Measurements from ENCODE around the gene POC5. TPM values are rescaled to one million over a fixed set of nuclear protein-coding genes. Genes with fewer than 3 reads are reported as not detected.
A peak's percentile ranks its signal among the peaks of the same experiment; 100 is the strongest.
"Not testable (repeated sequence)": the region's sequence is repeated elsewhere in the genome, so short reads cannot be mapped to it uniquely, and the experiment has no call there.

Gene POC5
- total RNA-seq, 4 donors from 2014 or later, result 11.4 to 39.9 (median 15.0) TPM

DNA sequence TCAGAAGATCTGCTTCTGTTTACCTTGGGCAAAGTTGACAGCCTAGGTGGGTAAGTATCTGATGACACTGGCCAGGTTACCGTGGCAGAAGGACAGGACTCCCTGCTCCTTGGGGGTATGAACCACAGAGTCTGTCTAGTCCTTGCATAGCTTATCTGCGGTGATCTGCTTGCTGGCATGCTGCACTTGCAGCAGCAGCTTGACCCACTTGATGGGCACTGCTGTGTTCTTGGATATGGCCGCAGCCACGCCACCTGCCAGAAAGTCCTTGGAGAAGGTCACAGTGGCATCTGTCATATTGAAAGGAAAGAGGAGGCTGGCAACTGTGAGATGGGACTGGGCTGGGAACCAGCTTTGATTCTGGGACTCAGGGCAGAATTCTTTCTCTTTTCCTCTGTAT lies 35.9 kb upstream of the POC5 start:
- Histone ChIP-seq H3K27me3 (no peaks in the 10 kb centered on the region), H3K4me1 (no peaks in the 10 kb centered on the region), H3K9me3 (no peaks in the 10 kb centered on the region), H3K27ac (no peak overlapping the region), H3K4me3 (no peak overlapping the region), H3K36me3 (no peaks in the 10 kb centered on the region)
- no peak for DNase-seq (ENCODE audit: low spot score in 2 of 2)
- WGBS, 2 donors, result 92 to 94% methylated on average over 3 to 4 of the region's 4 CpGs
- no peak for TF ChIP-seq POLR2A (IDR thresholded peaks at IDR 0.05)
- TF ChIP-seq, protein P1, sequence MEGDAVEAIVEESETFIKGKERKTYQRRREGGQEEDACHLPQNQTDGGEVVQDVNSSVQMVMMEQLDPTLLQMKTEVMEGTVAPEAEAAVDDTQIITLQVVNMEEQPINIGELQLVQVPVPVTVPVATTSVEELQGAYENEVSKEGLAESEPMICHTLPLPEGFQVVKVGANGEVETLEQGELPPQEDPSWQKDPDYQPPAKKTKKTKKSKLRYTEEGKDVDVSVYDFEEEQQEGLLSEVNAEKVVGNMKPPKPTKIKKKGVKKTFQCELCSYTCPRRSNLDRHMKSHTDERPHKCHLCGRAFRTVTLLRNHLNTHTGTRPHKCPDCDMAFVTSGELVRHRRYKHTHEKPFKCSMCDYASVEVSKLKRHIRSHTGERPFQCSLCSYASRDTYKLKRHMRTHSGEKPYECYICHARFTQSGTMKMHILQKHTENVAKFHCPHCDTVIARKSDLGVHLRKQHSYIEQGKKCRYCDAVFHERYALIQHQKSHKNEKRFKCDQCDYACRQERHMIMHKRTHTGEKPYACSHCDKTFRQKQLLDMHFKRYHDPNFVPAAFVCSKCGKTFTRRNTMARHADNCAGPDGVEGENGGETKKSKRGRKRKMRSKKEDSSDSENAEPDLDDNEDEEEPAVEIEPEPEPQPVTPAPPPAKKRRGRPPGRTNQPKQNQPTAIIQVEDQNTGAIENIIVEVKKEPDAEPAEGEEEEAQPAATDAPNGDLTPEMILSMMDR (IDR thresholded peaks at IDR 0.05), result no peak

DNA sequence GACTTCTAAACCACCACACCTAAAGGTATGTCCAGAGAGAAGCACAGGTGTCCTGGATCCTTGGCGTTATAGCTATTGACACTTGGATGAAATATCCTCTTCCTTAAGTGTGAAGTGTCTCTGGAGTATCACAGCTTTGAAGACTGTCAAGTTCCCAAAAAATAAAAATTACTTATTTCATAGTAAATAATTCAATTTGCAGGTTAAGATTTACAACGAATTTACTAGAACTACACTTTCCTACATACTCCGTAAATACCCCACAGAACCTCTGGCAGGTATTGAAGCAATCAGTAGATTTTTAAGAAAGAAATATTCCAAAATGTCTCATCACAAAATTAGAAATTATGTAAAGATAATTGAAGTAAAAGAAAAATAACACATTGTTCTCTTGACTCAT lies 27.1 kb upstream of the POC5 start:
- H3K4me1 ChIP-seq, result no peaks in the 10 kb centered on the region
- H3K36me3 ChIP-seq, result no peaks in the 10 kb centered on the region
- H3K4me3 ChIP-seq, result no peak overlapping the region
- no peaks in the 10 kb centered on the region for H3K27me3 ChIP-seq
- no peak for TF ChIP-seq EP300 (IDR thresholded peaks at IDR 0.05)
- TF ChIP-seq POLR2A (IDR thresholded peaks at IDR 0.05), result no peak
- TF ChIP-seq, protein P1 (IDR thresholded peaks at IDR 0.05), result no peak
- H3K9me3 ChIP-seq, result no peaks in the 10 kb centered on the region
- 86 to 88% methylated on average over 3 of the region's 3 CpGs for WGBS, 2 donors
- no peak for DNase-seq (ENCODE audit: low spot score in 2 of 2)
- no peak overlapping the region for H3K27ac ChIP-seq

- 66% methylated on average over 8 of the region's 8 CpGs for WGBS, 2 donors
- H3K27ac ChIP-seq, result no peak overlapping the region
- no peak for DNase-seq (ENCODE audit: low spot score in 2 of 2)
- no peaks in the 10 kb centered on the region for H3K27me3 ChIP-seq
- H3K36me3 ChIP-seq, result no peaks in the 10 kb centered on the region
- no peak overlapping the region for H3K4me3 ChIP-seq
- TF ChIP-seq, protein P1 (IDR thresholded peaks at IDR 0.05), result no peak
- no peak for TF ChIP-seq POLR2A (IDR thresholded peaks at IDR 0.05)
- no peak for TF ChIP-seq EP300 (IDR thresholded peaks at IDR 0.05)
- H3K4me1 ChIP-seq, result no peaks in the 10 kb centered on the region
- H3K9me3 ChIP-seq, result peaks cover 0 to 7% (median 0%) of the 10 kb centered on the region in 4 donors
Observed at GRCh38 chr5:75736273-75736672, 19.0 kb upstream of the POC5 start.

DNA sequence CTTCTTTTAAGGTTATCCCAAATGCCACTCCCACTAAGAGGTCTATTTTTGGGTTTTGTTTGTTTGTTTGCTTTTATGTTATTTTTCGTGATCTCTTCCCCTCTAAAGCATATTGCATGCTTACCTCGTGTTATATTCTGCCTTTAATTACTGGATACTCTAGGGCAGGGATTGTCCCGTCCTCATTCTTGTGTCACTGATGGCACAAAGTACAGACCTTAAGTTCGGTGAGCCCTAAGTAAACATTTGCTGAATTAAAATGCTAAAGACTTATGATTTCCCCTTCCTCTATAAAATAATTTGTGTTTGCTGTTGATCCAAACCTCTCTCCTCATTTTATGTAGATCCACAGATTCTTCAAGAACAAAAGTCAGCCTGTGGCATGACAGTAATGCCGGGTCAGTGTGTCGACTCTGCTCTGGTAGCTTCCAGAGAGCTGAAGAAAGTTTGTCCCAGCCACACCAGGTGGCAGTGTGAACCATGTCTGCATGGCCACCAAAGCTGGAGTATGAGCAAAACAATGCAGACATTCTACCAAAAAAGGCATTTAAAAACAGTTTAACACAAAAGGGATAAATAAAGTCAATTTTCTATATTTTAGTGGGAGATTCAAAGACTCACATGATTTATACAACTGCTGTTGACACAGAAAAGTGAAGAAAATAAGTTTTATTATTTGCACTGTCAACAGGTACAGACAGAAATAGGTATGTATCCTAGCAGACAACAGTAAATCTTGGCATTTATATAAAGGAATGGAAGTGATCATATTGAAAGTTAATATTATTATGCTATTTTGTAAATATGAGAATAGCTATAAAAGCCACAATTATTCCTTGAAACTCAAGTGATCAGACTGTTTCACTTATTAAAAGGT lies 17.9 kb upstream of the POC5 start:
- TF ChIP-seq, protein P1 (IDR thresholded peaks at IDR 0.05), result peak in 3 of 5 experiments; percentile 9 to 37 (median 21)
- no peak for TF ChIP-seq EP300 (IDR thresholded peaks at IDR 0.05)
- Histone ChIP-seq H3K27me3 (no peaks in the 10 kb centered on the region), H3K4me1 (no peaks in the 10 kb centered on the region), H3K36me3 (no peaks in the 10 kb centered on the region), H3K27ac (no peak overlapping the region), H3K4me3 (no peak overlapping the region), H3K9me3 (peaks cover 0 to 7% (median 0%) of the 10 kb centered on the region in 4 donors)
- WGBS, 2 donors, result 34% methylated on average over 6 of the region's 6 CpGs
- DNase-seq (ENCODE audit: low spot score in 2 of 2), result no peak

- TF ChIP-seq, protein P1 (IDR thresholded peaks at IDR 0.05), result no peak
- TF ChIP-seq POLR2A (IDR thresholded peaks at IDR 0.05) (no peak), EP300 (IDR thresholded peaks at IDR 0.05) (no peak)
- no peaks in the 10 kb centered on the region for H3K4me1 ChIP-seq
- H3K36me3 ChIP-seq, result no peaks in the 10 kb centered on the region
- H3K9me3 ChIP-seq, result peaks cover 0 to 7% (median 0%) of the 10 kb centered on the region in 4 donors
- no peaks in the 10 kb centered on the region for H3K27me3 ChIP-seq
- no peak overlapping the region for H3K27ac ChIP-seq
- H3K4me3 ChIP-seq, result no peak overlapping the region
- WGBS, 2 donors, result 98 to 100% methylated on average over 1 of the region's 1 CpG
- DNase-seq (ENCODE audit: low spot score in 2 of 2), result no peak
Observed at GRCh38 chr5:75733767-75734166, 16.5 kb upstream of the POC5 start.

- H3K36me3 ChIP-seq; DNase-seq (ENCODE audit: low spot score in 2 of 2); H3K27me3 ChIP-seq; H3K9me3 ChIP-seq; H3K4me1 ChIP-seq; H3K27ac ChIP-seq; H3K4me3 ChIP-seq: not testable (repeated sequence)
- 93 to 95% methylated on average over 4 of the region's 4 CpGs for WGBS, 2 donors
Observed at GRCh38 chr5:75731515-75731914, 14.3 kb upstream of the POC5 start.
